HG03342 (cell line): ENCODE results near the gene TMED6.
"Not testable (repeated sequence)": the region's sequence is repeated elsewhere in the genome, so short reads cannot be mapped to it uniquely, and the experiment has no call there.

Experiments
- ATAC-seq: cut with Tn5 transposase; IDR thresholded peaks from one replicate; pipeline ENCODE4 v1.9.1; 2021; ENCODE audit warnings: mild to moderate bottlenecking, moderate library complexity; ENCODE audit not compliant: unreplicated experiment

TMED6 gene

GRCh38 chr16:69363281-69363717 is 11.7 kb upstream of the TMED6 start:
- no peak for ATAC-seq

DNA sequence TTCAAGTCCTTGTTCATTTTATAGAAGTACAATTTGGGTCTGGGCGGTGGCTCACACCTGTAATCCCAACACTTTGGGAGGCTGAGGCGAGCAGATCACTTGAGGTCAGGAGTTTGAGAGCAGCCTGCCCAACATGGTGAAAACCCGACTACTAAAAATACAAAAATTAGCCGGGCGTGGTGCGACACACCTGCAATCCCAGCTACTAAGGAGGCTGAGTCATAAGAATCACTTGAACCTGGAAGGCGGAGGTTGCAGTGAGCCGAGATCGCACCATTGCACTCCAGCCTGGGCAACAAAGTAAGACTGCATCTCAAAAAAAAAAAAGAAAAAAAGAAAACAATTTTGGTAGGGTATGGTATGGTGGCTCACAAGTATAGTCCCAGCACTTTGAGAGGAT is 8.5 kb upstream of the TMED6 start:
- not testable (repeated sequence) for ATAC-seq

GRCh38 chr16:69350536-69351133 is 951 bp downstream of the TMED6 start:
- no peak for ATAC-seq

GRCh38 chr16:69349536-69349935 is 2.0 kb downstream of the TMED6 start:
- ATAC-seq: no peak

- ATAC-seq: no peak
These were observed 3.4 kb downstream of the TMED6 start for GRCh38 chr16:69348222-69348621.

GRCh38 chr16:69346683-69347082 is 4.9 kb downstream of the TMED6 start:
- no peak for ATAC-seq

DNA sequence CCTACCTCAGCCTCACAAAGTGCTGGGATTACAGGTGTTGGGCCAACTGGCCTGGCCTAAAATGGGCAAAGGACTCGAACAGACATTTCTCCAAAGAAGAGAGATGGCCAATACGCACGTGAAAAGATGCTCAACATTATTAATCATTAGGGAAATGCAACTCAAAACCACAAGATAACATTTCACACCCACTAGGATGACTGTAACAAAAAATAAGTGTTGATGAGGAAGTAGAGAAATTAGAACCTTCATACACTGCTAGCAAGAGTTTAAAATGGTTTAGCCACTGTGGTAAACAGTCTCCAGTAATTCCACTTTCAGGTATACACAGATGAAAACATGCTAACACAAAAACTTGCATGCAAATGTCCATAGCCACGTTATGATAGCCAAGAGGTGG is 5.7 kb downstream of the TMED6 start:
- ATAC-seq: no peak

GRCh38 chr16:69344171-69344570 is 7.4 kb downstream of the TMED6 start:
- ATAC-seq: no peak

DNA sequence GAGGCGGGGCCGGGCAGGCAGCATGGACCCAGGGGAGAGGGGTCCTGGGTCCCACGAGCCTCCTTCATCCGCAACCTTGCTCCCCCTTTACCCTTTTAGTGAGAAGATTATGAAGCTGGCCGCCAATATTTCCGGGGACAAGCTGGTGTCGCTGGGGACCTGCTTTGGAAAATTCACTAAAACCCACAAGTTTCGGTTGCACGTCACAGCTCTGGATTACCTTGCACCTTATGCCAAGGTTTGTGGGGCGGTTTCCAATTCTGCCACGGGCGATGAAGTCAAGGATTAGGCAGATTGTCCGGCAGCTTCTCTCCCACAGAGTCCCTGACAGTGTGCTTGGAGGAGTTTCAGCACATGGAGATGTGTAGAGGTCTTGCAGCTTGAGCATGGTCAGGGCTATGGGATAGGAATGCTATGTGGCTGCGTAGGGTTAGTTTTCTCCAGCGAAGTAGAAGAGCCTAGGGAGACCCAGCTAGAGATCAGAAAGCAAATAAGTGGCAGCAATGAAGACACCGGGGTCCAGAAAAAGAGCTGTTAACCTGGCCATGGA is 11.4 kb downstream of the TMED6 start:
- ATAC-seq: no peak

DNA sequence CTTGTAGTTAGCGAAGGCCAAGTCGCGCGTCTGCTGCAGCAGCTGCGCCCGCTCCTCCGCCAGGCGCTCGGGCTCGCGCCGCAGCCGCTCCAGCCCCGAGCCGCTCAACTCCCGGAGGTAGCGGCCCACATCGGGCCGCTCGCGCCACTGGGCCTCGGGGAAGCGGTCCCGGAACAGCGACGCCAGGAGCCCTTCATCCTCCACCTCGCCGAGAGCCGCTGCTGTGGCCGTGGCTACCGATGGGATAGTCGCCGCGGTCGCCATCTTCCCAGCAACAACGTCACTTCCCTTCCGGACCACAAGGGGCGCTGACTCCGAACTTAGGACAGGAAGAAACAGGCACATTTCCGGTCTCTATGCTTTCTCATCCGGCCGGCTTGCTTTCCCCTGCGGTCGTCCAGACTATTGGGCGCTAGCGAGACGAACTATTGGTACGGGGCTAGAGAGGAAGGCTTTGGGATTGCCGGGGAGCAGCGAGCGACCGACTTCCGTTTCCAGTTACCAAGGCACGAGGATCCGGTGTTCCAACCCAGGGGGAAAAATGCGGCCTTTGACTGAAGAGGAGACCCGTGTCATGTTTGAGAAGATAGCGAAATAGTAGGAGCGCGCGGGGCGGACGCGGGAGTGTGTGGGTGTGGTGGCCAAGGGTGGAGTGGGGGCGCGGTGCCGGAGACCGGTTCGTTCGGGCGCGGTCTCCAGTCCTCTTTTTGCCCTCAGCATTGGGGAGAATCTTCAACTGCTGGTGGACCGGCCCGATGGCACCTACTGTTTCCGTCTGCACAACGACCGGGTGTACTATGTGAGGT is 12.1 kb downstream of the TMED6 start, which contains the start of the genes COG8 and NIP7:
Gene COG8 (minus strand): TSS at position 276 of the 806 bp plus-strand sequence. CDS start 12 bp downstream, at position 264.
Gene NIP7 (plus strand): TSS at position 484 of the 806 bp plus-strand sequence. CDS start 58 bp downstream, at position 542.
- ATAC-seq: peak; percentile 92

GRCh38 chr16:69338557-69339288 is 12.9 kb downstream of the TMED6 start:
- no peak for ATAC-seq

- no peak for ATAC-seq
These were observed 16.9 kb downstream of the TMED6 start for GRCh38 chr16:69334696-69335095.

DNA sequence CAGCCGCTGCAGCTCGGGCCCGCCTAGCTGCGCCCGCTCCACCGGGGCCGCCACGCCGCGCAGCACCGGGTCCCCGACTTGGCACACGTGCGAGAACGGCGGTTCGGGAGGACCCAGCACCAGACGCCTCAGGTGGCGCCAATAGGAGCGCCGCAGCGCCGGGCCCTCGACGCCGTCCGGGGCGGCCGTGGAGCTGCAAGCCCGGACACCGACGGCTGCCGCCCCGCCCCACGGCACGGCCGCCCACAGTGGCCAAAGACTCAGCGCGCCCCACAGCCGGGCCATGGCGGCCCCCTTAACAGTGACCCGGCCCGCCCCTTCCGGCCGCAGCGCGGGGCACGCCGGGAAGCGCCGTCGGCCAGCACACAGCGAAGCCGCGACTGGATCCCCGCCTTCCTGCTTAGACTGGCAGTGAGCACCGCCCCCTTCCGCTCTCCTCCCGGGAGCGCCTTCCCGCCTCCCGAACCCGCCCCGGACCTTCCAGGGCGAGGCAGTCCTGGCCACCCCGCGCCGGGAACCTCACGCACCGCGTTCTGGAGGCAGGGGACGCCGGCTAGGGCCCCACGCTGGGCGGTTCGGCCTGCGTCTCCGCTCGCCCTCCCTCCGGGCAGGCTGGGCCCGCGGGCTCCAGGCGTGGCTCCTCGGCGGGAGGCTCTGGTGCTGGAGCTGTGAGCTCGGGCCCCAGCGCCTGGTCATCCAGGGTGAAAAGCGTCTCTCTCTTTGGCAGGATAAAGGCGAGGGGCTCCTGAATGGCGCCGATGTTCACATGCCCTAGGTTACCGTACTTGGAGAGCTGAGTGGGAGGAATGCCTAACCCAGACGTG is 21.1 kb downstream of the TMED6 start, which contains the start of gene PDF:
Gene PDF (minus strand): TSS at position 303 of the 824 bp plus-strand sequence. CDS start 18 bp downstream, at position 285.
- peak; percentile 90 for ATAC-seq

DNA sequence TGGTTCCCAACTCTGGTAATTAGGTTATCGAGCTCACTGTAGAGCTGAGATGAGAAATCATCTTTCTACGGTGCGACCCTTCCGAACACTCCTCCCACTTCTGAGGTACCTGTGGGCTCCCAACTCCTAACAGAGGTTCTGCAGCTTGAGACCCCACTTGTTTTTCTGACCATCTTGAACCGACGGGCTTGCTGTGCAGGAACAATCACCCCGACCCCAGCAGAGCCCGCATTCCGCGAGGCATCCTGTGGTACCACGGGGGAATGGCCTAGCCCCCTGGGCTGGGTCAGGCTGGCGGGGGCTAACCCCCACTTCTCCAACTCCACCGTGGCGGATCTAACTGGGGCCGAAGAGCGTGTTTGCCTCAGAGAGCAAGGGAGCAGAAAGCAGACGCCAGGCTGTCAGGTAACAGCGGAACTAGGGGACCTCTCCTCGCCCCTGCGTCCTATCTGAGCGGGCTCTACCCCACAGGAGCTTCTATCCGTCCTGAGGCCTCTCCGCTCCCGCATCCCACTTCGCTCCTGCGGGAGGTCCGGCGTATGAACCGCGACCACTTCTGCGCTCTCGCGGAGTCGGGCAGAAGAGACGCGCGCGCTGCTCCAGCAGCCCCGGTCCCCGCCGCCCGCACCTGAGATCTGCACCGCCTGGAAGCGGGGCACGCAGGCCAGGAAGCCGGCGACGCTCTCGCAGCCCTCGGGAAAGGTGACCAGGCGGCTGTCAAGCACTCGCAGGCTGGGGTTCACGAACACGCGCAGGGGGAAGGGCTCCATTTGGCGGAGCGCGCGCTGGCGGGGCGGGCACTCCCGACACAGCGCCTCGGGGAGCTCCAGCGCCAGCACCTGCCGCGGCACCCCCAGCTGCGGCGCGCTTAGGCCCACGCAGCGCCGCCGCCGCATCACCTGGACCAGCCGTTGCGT is 22.0 kb downstream of the TMED6 start:
- ATAC-seq: peak; percentile 34

DNA sequence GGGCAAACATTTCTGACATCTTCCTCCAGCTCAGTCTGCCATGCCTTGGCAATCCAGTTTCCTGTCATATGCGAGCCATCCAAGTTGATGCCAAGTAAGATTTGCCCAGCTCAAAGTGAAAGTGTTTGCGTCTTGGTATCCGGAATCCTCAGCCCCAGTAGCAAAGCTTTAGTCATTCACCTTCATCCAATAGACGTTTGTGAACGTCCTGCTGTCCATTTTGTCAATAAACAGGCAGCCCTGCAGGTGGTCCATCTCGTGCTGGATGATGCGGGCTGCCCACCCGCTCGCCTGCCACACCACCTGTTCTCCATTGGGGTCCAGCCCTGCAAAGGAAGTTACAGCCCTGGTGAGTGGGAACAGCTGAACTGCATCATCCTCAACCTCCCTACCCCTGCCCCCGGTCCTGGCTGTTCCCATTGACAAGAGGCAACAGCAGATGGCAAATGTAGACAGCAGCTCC is 22.7 kb downstream of the TMED6 start:
- no peak for ATAC-seq

DNA sequence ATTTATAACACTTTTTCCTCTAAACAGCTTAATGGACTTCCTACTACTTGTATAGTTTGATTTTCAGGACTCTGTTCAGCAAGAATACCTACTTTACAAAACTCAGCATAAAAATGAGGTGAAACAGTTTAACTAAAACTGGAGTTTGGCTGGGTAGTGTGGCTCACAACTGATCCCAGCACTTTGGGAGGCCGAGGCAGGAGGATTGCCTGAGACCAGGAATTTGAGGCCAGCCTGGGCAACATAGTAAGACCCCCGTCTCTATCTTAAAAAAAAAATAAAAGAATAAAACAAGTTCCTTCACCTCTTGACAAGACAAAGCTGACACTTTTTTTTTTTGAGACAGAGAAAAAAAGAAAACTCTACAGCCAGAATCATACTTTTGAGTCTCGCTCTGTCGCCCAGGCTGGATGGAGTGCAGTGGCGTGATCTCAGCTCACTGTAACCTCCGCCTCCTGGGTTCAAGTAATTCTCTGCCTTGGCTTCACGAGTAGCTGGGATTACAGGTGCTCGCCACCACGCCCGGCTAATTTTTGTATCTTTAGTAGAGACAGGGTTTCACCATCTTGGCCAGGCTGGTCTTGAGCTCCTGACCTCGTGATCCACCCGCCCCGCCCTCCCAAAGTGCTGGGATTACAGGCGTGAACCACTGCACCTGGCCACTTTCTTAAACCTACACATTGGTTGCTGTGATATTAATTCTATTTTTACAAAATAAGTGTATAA is 23.8 kb downstream of the TMED6 start:
- no peak for ATAC-seq

DNA sequence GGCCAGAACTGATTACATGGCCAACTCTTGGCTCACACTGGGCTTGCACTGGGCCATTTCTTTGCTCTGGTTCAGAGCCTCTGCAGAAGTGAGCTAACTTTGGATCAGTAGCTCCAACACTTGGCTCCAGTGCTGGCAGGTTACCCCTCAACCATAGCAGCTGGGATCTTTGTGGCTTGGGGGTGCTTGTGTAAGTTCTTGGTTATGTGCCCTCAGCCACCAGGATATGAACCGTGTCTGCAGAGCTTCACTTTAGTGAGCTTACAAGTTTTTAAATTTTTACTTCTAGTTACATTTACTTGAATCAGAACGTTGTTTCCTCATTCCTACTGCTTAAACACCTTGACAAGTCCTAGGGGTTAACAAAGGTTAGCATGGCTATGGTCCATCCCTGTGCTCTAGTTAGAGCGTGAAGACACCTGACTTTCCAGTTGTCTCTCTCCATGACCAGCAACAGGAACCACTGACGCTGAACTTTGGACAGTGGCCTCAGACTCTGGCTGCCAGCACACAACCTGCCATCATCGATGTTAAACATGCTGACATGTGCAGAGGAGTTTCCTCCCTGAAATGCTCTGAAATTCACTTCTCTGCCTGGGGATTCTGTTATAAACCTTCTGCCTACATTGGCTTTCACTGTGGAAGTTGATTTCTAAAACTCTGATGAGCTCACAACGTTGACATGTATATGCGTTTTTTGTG is 25.3 kb downstream of the TMED6 start:
- no peak for ATAC-seq

DNA sequence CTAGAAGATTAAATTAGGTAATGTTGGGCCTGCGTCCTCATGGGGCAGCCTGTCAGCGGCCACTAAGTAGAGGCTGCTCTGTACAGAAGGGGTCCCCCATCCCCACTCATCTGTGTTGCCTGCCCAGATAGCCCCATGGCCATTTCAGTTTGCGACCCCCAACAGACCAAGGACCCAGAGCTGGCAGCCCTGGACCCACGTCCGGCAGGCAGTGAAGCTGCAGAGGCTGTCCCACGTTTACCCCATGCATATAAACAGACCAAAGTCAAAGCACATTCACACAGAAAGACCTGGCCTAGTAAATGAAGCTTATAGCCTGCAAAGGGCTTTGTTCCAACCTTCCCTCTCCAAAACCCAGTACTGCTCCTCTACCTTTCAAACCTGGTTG is 25.8 kb downstream of the TMED6 start:
- no peak for ATAC-seq
